IPS-18a (cell line): Measurements from ENCODE around the gene THOC2.
"Not testable (repeated sequence)": the region's sequence is repeated elsewhere in the genome, so short reads cannot be mapped to it uniquely, and the experiment has no call there.

ENCODE experiments used
- H3K27ac ChIP-seq: one replicate; pipeline ENCODE4 v1.5.1; 2013; ENCODE audit warnings: low read length
- H3K27me3 ChIP-seq: one replicate; pipeline ENCODE4 v1.6.1; 2013; ENCODE audit warnings: mild to moderate bottlenecking, low read length; ENCODE audit not compliant: control insufficient read depth, insufficient read depth
- H3K36me3 ChIP-seq: one replicate; pipeline ENCODE4 v1.6.1; 2013; ENCODE audit warnings: low read depth, low read length; ENCODE audit not compliant: control insufficient read depth
- H3K4me1 ChIP-seq: one replicate; pipeline ENCODE4 v1.6.1; 2013; ENCODE audit warnings: low read depth, low read length; ENCODE audit not compliant: control insufficient read depth
- H3K4me3 ChIP-seq: one replicate; pipeline ENCODE4 v1.5.1; 2013; ENCODE audit warnings: low read length
- H3K9ac ChIP-seq: one replicate; pipeline ENCODE4 v1.6.1; 2013; ENCODE audit warnings: mild to moderate bottlenecking, low read length, moderate library complexity
- H3K9me3 ChIP-seq: one replicate; pipeline ENCODE4 v1.6.1; 2013; ENCODE audit warnings: low read depth, low read length; ENCODE audit not compliant: control insufficient read depth

The THOC2 gene

GRCh38 chrX:123753656-123754350 lies 21.0 kb upstream of the THOC2 start:
- no peak overlapping the region for H3K27ac ChIP-seq
- no peaks in the 10 kb centered on the region for H3K36me3 ChIP-seq
- no peaks in the 10 kb centered on the region for H3K4me1 ChIP-seq
- H3K4me3 ChIP-seq = no peak overlapping the region
- no peak overlapping the region for H3K9ac ChIP-seq
- H3K27me3 ChIP-seq = no peaks in the 10 kb centered on the region
- peaks cover 1% of the 10 kb centered on the region for H3K9me3 ChIP-seq

- H3K36me3 ChIP-seq = no peaks in the 10 kb centered on the region
- no peaks in the 10 kb centered on the region for H3K27me3 ChIP-seq
- H3K4me3 ChIP-seq = no peak overlapping the region
- no peaks in the 10 kb centered on the region for H3K9me3 ChIP-seq
- H3K4me1 ChIP-seq = no peaks in the 10 kb centered on the region
- no peak overlapping the region for H3K9ac ChIP-seq
- no peak overlapping the region for H3K27ac ChIP-seq
Measured at GRCh38 chrX:123749643-123750042, 16.8 kb upstream of the THOC2 start.

GRCh38 chrX:123745511-123745910 lies 12.7 kb upstream of the THOC2 start:
- H3K27ac ChIP-seq = no peak overlapping the region

GRCh38 chrX:123743312-123743711 lies 10.5 kb upstream of the THOC2 start:
- H3K4me1 ChIP-seq = no peaks in the 10 kb centered on the region
- H3K4me3 ChIP-seq = no peak overlapping the region
- no peaks in the 10 kb centered on the region for H3K36me3 ChIP-seq
- H3K9ac ChIP-seq = no peak overlapping the region
- no peaks in the 10 kb centered on the region for H3K27me3 ChIP-seq
- H3K9me3 ChIP-seq = peaks cover 13% of the 10 kb centered on the region
- no peak overlapping the region for H3K27ac ChIP-seq

More at GRCh38 chrX:123745511-123745910, 12.7 kb upstream of the THOC2 start:
- Histone ChIP-seq H3K9ac (no peak overlapping the region), H3K4me1 (no peaks in the 10 kb centered on the region), H3K27me3 (no peaks in the 10 kb centered on the region), H3K9me3 (peaks cover 10% of the 10 kb centered on the region), H3K36me3 (no peaks in the 10 kb centered on the region), H3K4me3 (no peak overlapping the region)

- H3K4me3 ChIP-seq = no peak overlapping the region
- no peaks in the 10 kb centered on the region for H3K4me1 ChIP-seq
- no peak overlapping the region for H3K9ac ChIP-seq
- peaks cover 15% of the 10 kb centered on the region for H3K9me3 ChIP-seq
- H3K27me3 ChIP-seq = no peaks in the 10 kb centered on the region
- H3K36me3 ChIP-seq = no peaks in the 10 kb centered on the region
- no peak overlapping the region for H3K27ac ChIP-seq
Measured at GRCh38 chrX:123742440-123742839, 9.6 kb upstream of the THOC2 start.

GRCh38 chrX:123740536-123740935 lies 7.7 kb upstream of the THOC2 start:
- no peak overlapping the region for H3K4me3 ChIP-seq
- H3K36me3 ChIP-seq = no peaks in the 10 kb centered on the region
- H3K27me3 ChIP-seq = no peaks in the 10 kb centered on the region
- no peaks in the 10 kb centered on the region for H3K4me1 ChIP-seq
- H3K9ac ChIP-seq = no peak overlapping the region
- no peak overlapping the region for H3K27ac ChIP-seq
- peaks cover 15% of the 10 kb centered on the region for H3K9me3 ChIP-seq

- Histone ChIP-seq H3K9me3 (peaks cover 15% of the 10 kb centered on the region), H3K9ac (no peak overlapping the region), H3K4me1 (no peaks in the 10 kb centered on the region), H3K27ac (no peak overlapping the region), H3K4me3 (no peak overlapping the region), H3K36me3 (no peaks in the 10 kb centered on the region), H3K27me3 (no peaks in the 10 kb centered on the region)
Measured at GRCh38 chrX:123740006-123740405, 7.2 kb upstream of the THOC2 start.

- H3K9me3 ChIP-seq = peaks cover 15% of the 10 kb centered on the region
- no peak overlapping the region for H3K27ac ChIP-seq
- no peaks in the 10 kb centered on the region for H3K4me1 ChIP-seq
- no peaks in the 10 kb centered on the region for H3K36me3 ChIP-seq
- no peaks in the 10 kb centered on the region for H3K27me3 ChIP-seq
- no peak overlapping the region for H3K4me3 ChIP-seq
- no peak overlapping the region for H3K9ac ChIP-seq
Measured at GRCh38 chrX:123739474-123739873, 6.6 kb upstream of the THOC2 start.

- Histone ChIP-seq H3K4me1 (no peaks in the 10 kb centered on the region), H3K9me3 (peaks cover 8% of the 10 kb centered on the region), H3K4me3 (no peak overlapping the region), H3K27ac (no peak overlapping the region), H3K27me3 (no peaks in the 10 kb centered on the region), H3K9ac (no peak overlapping the region), H3K36me3 (no peaks in the 10 kb centered on the region)
Measured at GRCh38 chrX:123738378-123738940, 5.6 kb upstream of the THOC2 start.

GRCh38 chrX:123736333-123736921 lies 3.6 kb upstream of the THOC2 start:
- Histone ChIP-seq H3K36me3 (no peaks in the 10 kb centered on the region), H3K9ac (no peak overlapping the region), H3K4me3 (no peak overlapping the region), H3K9me3 (peaks cover 10% of the 10 kb centered on the region), H3K27me3 (no peaks in the 10 kb centered on the region), H3K4me1 (no peaks in the 10 kb centered on the region), H3K27ac (no peak overlapping the region)

GRCh38 chrX:123735137-123735536 lies 2.3 kb upstream of the THOC2 start:
- not testable (repeated sequence) for H3K27me3 ChIP-seq, H3K36me3 ChIP-seq, H3K4me1 ChIP-seq, H3K9me3 ChIP-seq, H3K9ac ChIP-seq, H3K4me3 ChIP-seq, H3K27ac ChIP-seq

GRCh38 chrX:123734079-123734478 lies 1.2 kb upstream of the THOC2 start:
- H3K27ac ChIP-seq, H3K9me3 ChIP-seq, H3K27me3 ChIP-seq, H3K4me1 ChIP-seq, H3K9ac ChIP-seq, H3K36me3 ChIP-seq, H3K4me3 ChIP-seq: not testable (repeated sequence)
